Thyroid gland (tissue), 4 donors: ENCODE results near the gene AVPR1B.

Source experiments
- POLR2A ChIP-seq, 2 donors: fragments of 450-650 bp; IDR thresholded peaks; one replicate each; pipeline ENCODE4 v1.6.1; 2017; ENCODE audit warnings: antibody characterized with exemption in 2 of 2, mild to moderate bottlenecking in 2 of 2, moderate library complexity in 1 of 2
- TF ChIP-seq, protein P1 (sequence below), 6 experiments: fragments of 200-600 bp in 3 of 6; fragments of 450-650 bp in 3 of 6; sonication (generic) in 3 of 6; IDR thresholded peaks; one replicate each; pipeline ENCODE4 v1.5.1; 2016 to 2019; ENCODE audit warnings: antibody characterized with exemption in 6 of 6, mild to moderate bottlenecking in 2 of 6, inconsistent platforms in 1 of 6, moderate library complexity in 1 of 6

DNA sequence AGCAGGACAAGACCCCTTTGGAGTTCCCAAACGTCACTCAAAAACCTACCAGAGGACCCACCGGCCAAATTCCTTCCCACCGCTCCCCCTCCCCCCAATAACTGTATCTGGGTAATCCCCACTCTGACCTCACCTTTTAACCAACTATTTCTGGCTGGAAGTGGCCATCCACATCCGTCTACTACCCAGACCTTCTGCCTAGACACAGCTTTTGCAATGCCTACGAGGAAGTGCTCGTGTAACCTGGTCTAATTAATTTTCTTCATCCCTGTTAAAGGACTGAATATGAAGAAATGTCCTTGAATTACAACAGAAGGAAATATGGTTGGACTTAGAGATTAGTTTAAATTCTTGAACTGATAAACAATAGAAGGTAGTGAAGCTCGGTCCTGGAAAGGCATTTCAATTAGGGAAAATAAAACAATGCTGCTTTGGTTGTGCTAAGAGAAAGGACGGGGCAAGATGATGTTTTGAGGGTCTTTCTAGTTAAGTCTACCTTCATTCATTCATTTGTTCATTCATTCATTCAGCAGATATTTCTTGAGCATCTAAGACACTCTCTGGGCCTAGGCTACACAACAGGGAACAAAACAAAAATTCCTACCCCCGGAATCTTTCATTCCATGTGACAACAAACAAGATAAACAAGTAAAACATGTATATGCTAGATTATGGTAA is 18.8 kb downstream of the AVPR1B start:
- TF ChIP-seq, protein P1, sequence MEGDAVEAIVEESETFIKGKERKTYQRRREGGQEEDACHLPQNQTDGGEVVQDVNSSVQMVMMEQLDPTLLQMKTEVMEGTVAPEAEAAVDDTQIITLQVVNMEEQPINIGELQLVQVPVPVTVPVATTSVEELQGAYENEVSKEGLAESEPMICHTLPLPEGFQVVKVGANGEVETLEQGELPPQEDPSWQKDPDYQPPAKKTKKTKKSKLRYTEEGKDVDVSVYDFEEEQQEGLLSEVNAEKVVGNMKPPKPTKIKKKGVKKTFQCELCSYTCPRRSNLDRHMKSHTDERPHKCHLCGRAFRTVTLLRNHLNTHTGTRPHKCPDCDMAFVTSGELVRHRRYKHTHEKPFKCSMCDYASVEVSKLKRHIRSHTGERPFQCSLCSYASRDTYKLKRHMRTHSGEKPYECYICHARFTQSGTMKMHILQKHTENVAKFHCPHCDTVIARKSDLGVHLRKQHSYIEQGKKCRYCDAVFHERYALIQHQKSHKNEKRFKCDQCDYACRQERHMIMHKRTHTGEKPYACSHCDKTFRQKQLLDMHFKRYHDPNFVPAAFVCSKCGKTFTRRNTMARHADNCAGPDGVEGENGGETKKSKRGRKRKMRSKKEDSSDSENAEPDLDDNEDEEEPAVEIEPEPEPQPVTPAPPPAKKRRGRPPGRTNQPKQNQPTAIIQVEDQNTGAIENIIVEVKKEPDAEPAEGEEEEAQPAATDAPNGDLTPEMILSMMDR (IDR thresholded peaks at IDR 0.05), result no peak
- no peak for TF ChIP-seq POLR2A (IDR thresholded peaks at IDR 0.05)
